Measurements from ENCODE around the gene CARD11. TPM values are rescaled to one million over a fixed set of nuclear protein-coding genes. Genes with fewer than 3 reads are reported as not detected.

The CARD11 gene
- total RNA-seq, 2 experiments from 2014 or later, result 118 to 122 TPM

GRCh38 chr7:2968176-2968575 is 75.5 kb downstream of the CARD11 start:
- Mint-ChIP-seq H3K36me3 (ENCODE audit: low read depth) (peaks cover 56% of the 10 kb centered on the region), H3K27me3 (no peaks in the 10 kb centered on the region), H3K4me3 (no peak overlapping the region), H3K9me3 (peaks cover 6% of the 10 kb centered on the region), H3K27ac (no peak overlapping the region), H3K4me1 (ENCODE audit: low read depth) (peaks cover 22% of the 10 kb centered on the region)
- H3K4me1 ChIP-seq (ENCODE audit: insufficient read depth, low read length), result peaks cover 11% of the 10 kb centered on the region
- ChIA-PET CTCF (no interaction called here), POLR2A (no interaction called here)
- H3K36me3 ChIP-seq (ENCODE audit: insufficient read depth, low read length), result peaks cover 42% of the 10 kb centered on the region
- no peak for TF ChIP-seq CTCF (IDR thresholded peaks at IDR 0.05)
- no peak overlapping the region for H3K4me3 ChIP-seq (ENCODE audit: low read length)
- no peak for ATAC-seq (ENCODE audit: poor library complexity)
- peak in 1 of 14 experiments; percentile 16 for DNase-seq
- H3K9me3 ChIP-seq (ENCODE audit: control insufficient read depth in 1 of 2, insufficient read depth in 1 of 2, low read length in 2 of 2), result peaks cover 21 to 27% of the 10 kb centered on the region in 2 experiments
- intact Hi-C loops (cut with DNase I, micrococcal nuclease), result no loop called here
- H3K27ac ChIP-seq (ENCODE audit: low read depth in 1 of 2, low read length in 2 of 2), result no peak overlapping the region
- no peaks in the 10 kb centered on the region for H3K27me3 ChIP-seq (ENCODE audit: control insufficient read depth in 1 of 2, insufficient read depth in 2 of 2, low read length in 2 of 2)

GRCh38 chr7:2967705-2968104 is 76.0 kb downstream of the CARD11 start:
- Histone ChIP-seq H3K4me3 (ENCODE audit: low read length) (no peak overlapping the region), H3K27me3 (ENCODE audit: control insufficient read depth in 1 of 2, insufficient read depth in 2 of 2, low read length in 2 of 2) (no peaks in the 10 kb centered on the region), H3K27ac (ENCODE audit: low read depth in 1 of 2, low read length in 2 of 2) (no peak overlapping the region), H3K36me3 (ENCODE audit: insufficient read depth, low read length) (peaks cover 38% of the 10 kb centered on the region), H3K9me3 (ENCODE audit: control insufficient read depth in 1 of 2, insufficient read depth in 1 of 2, low read length in 2 of 2) (peaks cover 21 to 27% of the 10 kb centered on the region in 2 experiments), H3K4me1 (ENCODE audit: insufficient read depth, low read length) (peaks cover 7% of the 10 kb centered on the region)
- DNase-seq, result no peak
- Mint-ChIP-seq H3K27ac (no peak overlapping the region), H3K4me1 (ENCODE audit: low read depth) (peaks cover 24% of the 10 kb centered on the region), H3K36me3 (ENCODE audit: low read depth) (peaks cover 55% of the 10 kb centered on the region), H3K4me3 (no peak overlapping the region), H3K27me3 (no peaks in the 10 kb centered on the region), H3K9me3 (peaks cover 6% of the 10 kb centered on the region)
- ChIA-PET POLR2A (no interaction called here), CTCF (interaction anchor here (0.6 kb wide), 1 partner anchor 98 kb away, joined by 3 read pairs; no protein-coding TSS in a partner anchor)
- intact Hi-C loops (cut with DNase I, micrococcal nuclease), result no loop called here
- no peak for ATAC-seq (ENCODE audit: poor library complexity)
- no peak for TF ChIP-seq CTCF (IDR thresholded peaks at IDR 0.05)

GRCh38 chr7:2967253-2967652 is 76.4 kb downstream of the CARD11 start:
- no peak overlapping the region for H3K27ac ChIP-seq (ENCODE audit: low read depth in 1 of 2, low read length in 2 of 2)
- H3K4me1 Mint-ChIP-seq (ENCODE audit: low read depth), result peaks cover 24% of the 10 kb centered on the region
- POLR2A ChIA-PET, result interaction anchor here (0.8 kb wide), 1 partner anchor 11 kb away, joined by 3 read pairs; no protein-coding TSS in a partner anchor
- DNase-seq, result peak in 1 of 14 experiments; percentile 28
- peaks cover 35% of the 10 kb centered on the region for H3K36me3 ChIP-seq (ENCODE audit: insufficient read depth, low read length)
- no peak overlapping the region for H3K4me3 Mint-ChIP-seq
- CTCF ChIA-PET, result interaction anchor here (0.6 kb wide), 1 partner anchor 98 kb away, joined by 3 read pairs; no protein-coding TSS in a partner anchor
- peaks cover 5% of the 10 kb centered on the region for H3K4me1 ChIP-seq (ENCODE audit: insufficient read depth, low read length)
- H3K27me3 Mint-ChIP-seq, result no peaks in the 10 kb centered on the region
- H3K27me3 ChIP-seq (ENCODE audit: control insufficient read depth in 1 of 2, insufficient read depth in 2 of 2, low read length in 2 of 2), result no peaks in the 10 kb centered on the region
- H3K4me3 ChIP-seq (ENCODE audit: low read length), result no peak overlapping the region
- intact Hi-C loops (cut with DNase I, micrococcal nuclease), result no loop called here
- peaks cover 54% of the 10 kb centered on the region for H3K36me3 Mint-ChIP-seq (ENCODE audit: low read depth)
- H3K9me3 ChIP-seq (ENCODE audit: control insufficient read depth in 1 of 2, insufficient read depth in 1 of 2, low read length in 2 of 2), result peaks cover 21 to 27% of the 10 kb centered on the region in 2 experiments
- peaks cover 6% of the 10 kb centered on the region for H3K9me3 Mint-ChIP-seq
- H3K27ac Mint-ChIP-seq, result no peak overlapping the region
- no peak for ATAC-seq (ENCODE audit: poor library complexity)
- TF ChIP-seq CTCF (IDR thresholded peaks at IDR 0.05), result no peak

Measured in CD4-positive, alpha-beta T cell (primary cell).